ENCODE measurements around the gene UBE2G1.
A peak's percentile ranks its signal among the peaks of the same experiment; 100 is the strongest.

UBE2G1 gene, protein sequence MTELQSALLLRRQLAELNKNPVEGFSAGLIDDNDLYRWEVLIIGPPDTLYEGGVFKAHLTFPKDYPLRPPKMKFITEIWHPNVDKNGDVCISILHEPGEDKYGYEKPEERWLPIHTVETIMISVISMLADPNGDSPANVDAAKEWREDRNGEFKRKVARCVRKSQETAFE

DNA sequence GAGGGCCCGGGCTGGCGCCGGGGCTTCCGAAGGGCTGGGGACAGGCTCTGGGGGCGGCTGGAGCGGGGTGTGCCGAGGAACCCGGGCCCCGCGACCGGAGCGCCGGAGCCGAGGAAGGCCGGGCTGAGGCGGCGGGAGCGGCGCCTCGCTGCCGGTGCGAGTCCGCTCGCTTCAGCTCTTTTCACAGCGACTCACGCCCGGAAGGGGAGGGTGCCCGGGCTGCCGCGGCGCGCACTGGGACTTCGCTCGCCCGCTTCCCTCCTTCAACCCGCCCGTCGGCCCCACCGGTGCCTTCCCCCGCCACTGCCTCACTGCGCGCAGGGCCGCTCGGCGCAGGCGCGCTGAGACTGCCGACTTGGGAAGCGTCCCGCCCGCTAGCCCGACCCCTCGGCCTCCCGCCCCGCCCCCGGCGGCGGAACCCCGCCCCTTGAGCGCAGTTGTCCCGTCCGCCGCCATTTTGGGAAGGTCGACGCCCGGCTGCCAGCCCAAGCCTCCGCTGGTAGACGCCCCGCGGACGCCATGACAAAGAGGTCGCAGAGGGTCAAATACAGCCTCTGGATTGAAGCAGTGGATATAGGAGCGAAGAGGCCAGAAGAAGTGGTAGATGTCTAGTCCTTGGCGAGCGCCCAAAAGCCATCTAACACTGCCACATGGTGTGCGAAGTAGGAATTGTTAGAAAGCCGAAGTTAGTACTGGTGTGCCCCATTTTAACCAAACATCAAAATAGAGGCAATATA lies at the start of gene UBE2G1:
Gene UBE2G1, minus strand, starts transcription at position 349 of the 737 bp plus-strand sequence. CDS start 359 bp downstream, outside the sequence.
- H3K4me3 ChIP-seq, result peak within 1 kb of the TSS; percentile 64 to 100 (median 100)
- peak within 1 kb of the TSS; percentile 82 to 99 (median 96) for H3K27ac ChIP-seq

DNA sequence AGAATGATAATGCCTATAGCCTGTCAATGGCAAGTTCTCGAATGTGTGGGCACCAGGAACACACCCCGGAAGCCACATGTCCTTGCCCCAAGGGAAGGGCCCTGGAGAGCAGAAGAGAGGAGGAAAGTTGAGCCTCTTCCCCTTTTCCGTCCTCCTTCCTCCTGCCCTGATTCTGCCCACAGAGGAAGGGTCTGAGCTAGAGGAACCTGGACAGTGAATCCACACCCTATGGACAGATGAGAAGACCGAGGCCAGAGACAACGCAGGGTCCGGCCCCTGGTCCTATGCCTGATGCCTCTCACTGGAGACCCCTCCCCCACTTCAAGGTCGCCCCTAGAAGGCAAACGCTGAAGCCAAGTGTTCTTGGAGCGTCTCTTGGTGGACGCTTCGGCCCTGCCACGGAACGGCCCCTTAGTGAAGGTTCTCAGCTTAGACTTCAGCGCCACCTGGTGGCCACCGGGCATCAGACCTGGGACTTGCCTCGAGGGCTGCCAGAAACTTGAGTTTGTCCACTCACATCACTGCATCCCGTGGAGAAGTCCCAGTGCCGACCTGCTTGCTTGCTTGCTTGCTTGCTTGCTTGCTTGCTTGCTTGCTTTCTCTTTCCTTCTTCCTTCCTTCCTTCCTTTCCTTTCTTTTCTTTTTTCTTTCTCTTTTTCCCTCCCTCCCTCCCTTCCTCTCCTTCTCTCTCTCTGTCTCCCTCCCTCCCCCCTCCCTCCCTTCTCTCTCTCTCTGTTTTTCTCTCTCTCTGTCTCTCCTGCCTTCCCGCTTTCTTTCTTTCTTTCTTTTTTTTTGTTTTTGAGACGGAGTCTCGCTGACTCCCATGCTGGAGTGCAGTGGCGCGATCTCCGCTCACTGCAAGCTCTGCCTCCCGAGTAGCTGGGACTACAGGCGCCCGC lies 46.7 kb upstream of the UBE2G1 start:
- Histone ChIP-seq H3K4me3 (no peak overlapping the region), H3K27ac (peak overlapping the region in 3 of 21 experiments; percentile 17 to 49 (median 18))

DNA sequence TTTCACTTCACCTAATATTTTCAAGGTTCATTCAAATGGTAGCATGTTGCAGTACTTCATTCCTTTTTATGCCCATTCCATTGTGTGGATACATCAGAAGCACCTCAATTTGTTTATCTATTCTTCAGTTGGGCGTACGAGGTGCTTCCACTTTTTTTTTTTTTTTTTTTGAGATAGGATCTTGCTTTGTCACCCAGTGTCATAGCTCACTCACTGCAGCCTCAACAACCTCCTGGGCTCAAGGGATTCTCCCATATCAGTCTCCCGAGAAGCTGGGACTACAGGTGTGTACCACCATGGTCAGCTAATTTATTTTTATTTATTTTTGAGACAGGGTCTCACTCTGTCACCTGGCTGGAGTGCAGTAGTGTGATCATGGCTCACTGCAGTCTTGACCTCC lies 44.7 kb upstream of the UBE2G1 start:
- Histone ChIP-seq H3K4me3 (no peak overlapping the region), H3K27ac (no peak overlapping the region)

- no peak overlapping the region for H3K27ac ChIP-seq
- no peak overlapping the region for H3K4me3 ChIP-seq
Observed at GRCh38 chr17:4409659-4410058, 43.2 kb upstream of the UBE2G1 start.

GRCh38 chr17:4407851-4408250 lies 41.4 kb upstream of the UBE2G1 start:
- no peak overlapping the region for H3K4me3 ChIP-seq
- H3K27ac ChIP-seq, result peak overlapping the region in 1 of 21 experiments; percentile 24

DNA sequence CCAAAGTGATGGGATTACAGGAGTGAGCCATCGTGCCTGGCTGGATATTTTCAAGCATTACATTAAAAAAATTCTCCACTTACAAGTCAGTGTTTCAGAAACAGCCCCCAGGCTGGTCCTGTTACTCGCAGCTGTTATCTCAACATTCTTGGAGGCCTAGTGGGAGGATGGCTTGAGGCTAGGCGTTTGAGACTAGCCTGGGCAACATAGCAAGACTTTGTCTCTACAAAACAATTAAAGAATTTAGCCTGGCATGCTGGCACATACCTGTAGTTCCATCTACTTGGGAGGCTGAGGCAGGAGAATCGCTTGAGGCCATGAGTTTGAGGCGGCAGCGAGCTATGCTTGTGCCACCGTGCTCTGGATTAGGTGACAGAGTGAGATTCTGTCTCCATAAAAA lies 40.7 kb upstream of the UBE2G1 start:
- H3K27ac ChIP-seq, result no peak overlapping the region
- H3K4me3 ChIP-seq, result no peak overlapping the region

GRCh38 chr17:4406386-4406785 lies 39.9 kb upstream of the UBE2G1 start:
- no peak overlapping the region for H3K27ac ChIP-seq

DNA sequence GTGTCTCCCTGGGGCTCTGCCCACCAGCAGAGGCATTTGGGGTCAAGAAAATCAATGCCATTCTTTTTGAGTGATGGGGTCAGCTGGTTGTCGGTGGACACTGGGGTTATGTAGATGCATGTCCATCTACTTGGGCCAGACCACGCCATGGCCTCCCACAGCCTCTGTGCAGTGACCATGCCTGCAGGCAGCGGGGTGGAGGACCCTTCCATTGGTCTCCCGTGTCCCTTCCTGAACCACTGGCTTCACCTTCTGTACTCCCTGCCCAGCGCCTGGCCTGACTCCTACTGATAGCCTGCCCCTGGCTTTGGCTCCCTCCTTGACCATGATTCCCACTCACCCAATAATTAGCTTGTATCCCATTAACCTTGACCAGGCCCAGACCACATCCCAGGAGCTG lies 39.2 kb upstream of the UBE2G1 start:
- Histone ChIP-seq H3K27ac (no peak overlapping the region), H3K4me3 (no peak overlapping the region)

More at GRCh38 chr17:4406386-4406785, 39.9 kb upstream of the UBE2G1 start:
- H3K4me3 ChIP-seq, result no peak overlapping the region

- Histone ChIP-seq H3K27ac (no peak overlapping the region), H3K4me3 (no peak overlapping the region)
Observed at GRCh38 chr17:4405038-4405669, 38.7 kb upstream of the UBE2G1 start.

GRCh38 chr17:4397840-4398239 lies 31.4 kb upstream of the UBE2G1 start:
- no peak overlapping the region for H3K27ac ChIP-seq
- no peak overlapping the region for H3K4me3 ChIP-seq

- Histone ChIP-seq H3K27ac (peak overlapping the region in 6 of 21 experiments; percentile 21 to 79 (median 51)), H3K4me3 (no peak overlapping the region)
Observed at GRCh38 chr17:4395111-4395478, 28.6 kb upstream of the UBE2G1 start.

DNA sequence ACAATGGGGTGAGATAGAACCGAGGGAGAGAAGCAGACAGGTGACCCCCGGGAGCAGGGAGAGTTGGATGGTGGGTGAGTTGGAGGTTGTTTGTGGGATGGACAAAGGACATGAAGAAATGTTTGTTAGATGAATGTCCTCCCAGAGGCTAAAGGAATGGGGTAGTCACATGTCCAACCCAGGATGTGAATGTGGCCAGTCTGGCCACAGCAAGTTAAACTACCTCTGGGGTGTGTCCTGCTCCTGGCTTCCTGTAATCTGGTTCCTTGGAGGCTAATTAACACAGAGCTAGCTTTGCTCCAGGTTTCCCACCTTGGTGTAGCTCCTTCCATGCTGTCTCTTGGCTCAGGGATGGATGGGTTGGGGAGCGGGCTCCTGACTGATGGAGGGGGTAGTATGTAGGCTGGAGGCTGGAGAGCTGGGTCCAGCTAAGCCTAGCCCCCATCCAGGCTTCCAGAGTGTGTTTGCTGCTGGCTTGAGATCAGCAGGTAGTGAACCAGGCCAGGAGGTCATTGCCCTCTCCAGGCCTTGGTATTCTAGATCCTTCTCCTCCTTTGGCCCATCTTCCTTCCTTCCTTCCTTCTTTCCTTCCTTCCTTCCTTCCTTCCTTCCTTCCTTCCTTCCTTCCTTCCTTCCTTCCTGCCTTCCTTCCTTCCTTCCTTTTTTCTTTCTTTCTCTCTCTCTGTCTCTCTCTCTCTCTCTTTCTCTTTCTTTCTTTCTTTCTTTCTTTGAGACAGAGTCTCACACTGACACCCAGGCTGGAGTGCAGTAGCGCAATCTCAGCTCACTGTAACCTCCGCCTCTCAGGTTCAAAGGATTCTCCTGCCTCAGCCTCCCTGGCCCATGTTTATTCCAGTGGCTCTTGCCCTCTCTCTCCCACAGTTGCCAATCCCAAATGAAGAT lies 28.0 kb upstream of the UBE2G1 start:
- peak overlapping the region in 15 of 21 experiments; percentile 3 to 79 (median 51) for H3K27ac ChIP-seq
- H3K4me3 ChIP-seq, result no peak overlapping the region

DNA sequence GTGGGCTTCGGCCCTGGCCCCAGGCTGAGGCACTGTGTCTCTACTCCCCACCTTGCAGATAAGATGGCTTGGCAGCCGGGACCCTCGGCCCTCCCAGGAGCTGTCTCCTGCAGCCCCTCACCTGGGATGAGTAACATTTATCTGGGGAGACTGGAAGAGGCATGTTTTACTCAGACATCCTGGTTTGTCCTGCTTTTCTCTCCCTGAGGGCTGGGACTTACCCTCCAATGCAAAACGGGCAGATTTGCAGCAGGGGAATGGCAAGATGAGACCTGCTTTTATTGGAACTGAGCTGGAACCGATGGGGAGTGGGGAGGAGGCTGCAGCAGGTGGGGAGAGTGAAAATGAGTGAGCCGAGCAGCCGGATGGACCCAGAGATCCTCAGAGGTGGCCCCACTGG lies 27.3 kb upstream of the UBE2G1 start:
- H3K4me3 ChIP-seq, result no peak overlapping the region
- peak overlapping the region in 16 of 21 experiments; percentile 3 to 79 (median 51) for H3K27ac ChIP-seq

DNA sequence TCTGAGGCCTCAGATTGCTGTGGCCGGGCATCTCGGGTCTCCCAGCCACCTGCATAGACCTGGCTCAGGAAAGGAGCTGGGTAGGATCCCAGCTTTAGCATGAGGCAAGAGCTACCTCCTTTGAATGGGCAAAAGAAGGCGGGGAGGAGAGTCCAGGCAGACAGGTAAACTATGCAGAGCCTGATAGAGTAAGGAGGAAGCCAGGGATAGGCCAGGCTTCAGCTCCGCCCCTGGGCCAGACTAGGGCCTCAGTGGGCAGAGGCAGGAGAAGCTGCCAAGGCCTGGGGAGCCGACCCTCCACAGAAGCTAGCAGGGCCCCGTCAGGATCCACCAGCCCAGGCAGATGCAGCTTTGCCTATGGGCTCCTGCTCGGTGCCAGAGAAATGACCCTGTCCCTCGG lies 22.6 kb upstream of the UBE2G1 start:
- Histone ChIP-seq H3K4me3 (no peak overlapping the region), H3K27ac (no peak overlapping the region)

- no peak overlapping the region for H3K4me3 ChIP-seq
Observed at GRCh38 chr17:4387137-4387536, 20.7 kb upstream of the UBE2G1 start.

DNA sequence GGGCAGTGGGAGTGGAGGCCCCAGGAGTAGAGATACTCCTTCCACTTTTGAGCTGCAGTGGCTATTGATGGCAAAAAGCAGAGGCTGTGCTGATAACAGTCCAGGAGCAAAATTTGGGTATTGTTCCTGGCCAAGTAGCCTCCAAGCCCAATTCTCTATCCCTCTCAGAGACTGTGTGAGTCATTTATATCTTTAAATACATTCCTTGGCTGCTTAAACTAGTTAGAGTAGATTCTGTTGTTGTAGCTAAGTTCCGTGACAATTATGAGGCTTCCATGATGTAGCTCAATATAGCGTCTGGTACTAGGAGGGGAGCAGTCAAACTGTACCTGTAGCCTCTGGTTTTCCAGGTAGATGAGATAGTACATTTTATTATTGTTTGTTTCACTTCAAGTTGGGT lies 19.9 kb upstream of the UBE2G1 start:
- Histone ChIP-seq H3K4me3 (no peak overlapping the region), H3K27ac (no peak overlapping the region)

More at GRCh38 chr17:4387137-4387536, 20.7 kb upstream of the UBE2G1 start:
- H3K27ac ChIP-seq, result no peak overlapping the region

DNA sequence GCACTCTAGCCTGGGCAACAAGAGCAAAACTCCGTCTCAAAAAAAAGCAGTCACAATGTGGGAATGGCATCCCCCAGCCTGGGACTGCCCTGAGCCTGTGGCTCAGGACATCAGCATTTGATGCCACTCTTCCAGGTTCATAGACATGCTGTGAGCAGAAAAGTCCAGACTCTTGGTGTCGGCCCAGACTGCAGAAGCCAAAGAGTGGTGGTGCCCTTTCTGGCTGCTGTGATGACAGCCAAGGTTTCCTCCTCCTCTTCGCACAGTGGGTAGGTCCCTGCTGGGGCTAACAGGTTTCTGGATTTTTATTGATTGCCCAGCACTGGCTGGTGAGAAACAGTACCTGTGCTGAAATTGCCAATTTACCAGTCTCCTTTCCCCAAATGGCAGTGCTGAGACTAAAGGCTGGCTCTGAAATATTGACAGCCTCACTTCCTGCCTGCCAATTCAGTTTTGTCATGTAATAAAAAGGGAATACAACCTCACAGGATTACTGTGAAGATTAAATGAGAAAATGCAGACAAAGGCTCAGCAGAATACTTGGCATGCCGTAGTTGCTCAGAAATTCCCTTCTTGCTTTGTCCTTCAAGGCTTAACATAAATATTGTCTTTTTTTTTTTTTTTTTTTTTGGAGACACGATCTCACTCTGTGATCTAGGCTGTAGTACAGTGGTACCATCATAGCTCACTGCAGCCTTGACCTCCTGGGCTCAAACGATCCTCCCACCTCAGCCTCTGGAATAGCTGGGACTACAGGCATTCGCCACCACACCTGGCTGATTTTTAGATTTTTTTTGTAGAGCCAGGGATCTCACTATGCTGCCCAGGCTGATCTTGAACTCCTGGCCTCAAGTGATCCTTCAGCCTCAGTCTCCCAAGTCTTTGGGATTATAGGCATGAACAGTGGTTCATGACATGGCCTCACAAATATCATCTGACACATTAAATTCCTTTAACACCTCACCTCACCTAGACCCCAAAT lies 15.5 kb upstream of the UBE2G1 start:
- no peak overlapping the region for H3K27ac ChIP-seq

GRCh38 chr17:4378626-4379025 lies 12.2 kb upstream of the UBE2G1 start:
- no peak overlapping the region for H3K4me3 ChIP-seq
- H3K27ac ChIP-seq, result no peak overlapping the region

More for the DNA sequence above, 15.5 kb upstream of the UBE2G1 start:
- H3K4me3 ChIP-seq, result no peak overlapping the region
